Measurements from ENCODE around the gene WWTR1. TPM values are rescaled to one million over a fixed set of nuclear protein-coding genes. Genes with fewer than 3 reads are reported as not detected.
A peak's percentile ranks its signal among the peaks of the same experiment; 100 is the strongest.

Gene WWTR1
- total RNA-seq, 1 experiment from 2014 or later = 25.5 TPM

DNA sequence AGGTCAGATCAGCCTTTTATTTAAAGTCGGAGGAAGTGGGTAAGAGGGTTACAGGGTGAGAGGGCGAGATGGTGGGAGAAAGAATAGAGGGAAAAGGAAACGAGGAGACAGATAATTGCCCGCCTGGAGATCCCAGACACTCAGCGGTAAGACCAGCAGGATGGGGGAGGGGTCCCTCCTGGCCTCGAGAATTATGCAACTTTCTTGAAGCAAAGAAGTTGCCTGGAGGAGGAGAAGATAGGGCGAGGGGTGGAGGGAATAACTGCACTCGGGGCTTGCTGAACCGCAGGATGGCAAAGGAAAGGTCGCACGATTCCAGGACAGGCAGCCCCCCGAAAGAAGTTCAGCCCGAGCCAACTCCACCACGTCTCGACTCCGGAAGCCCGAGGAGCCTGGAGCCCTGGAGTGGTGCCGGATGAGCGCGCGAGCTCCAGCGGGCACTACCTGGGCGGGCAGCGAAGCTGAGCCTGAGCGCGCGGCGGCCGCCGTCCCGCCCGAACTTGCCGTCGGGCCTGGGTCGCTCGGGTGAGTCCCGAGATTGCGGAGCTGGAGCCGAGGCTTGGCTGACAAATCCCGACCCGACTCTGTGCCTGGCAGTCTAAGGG, 402 bp downstream of the WWTR1 start (continued):
- TF ChIP-seq, protein P1, sequence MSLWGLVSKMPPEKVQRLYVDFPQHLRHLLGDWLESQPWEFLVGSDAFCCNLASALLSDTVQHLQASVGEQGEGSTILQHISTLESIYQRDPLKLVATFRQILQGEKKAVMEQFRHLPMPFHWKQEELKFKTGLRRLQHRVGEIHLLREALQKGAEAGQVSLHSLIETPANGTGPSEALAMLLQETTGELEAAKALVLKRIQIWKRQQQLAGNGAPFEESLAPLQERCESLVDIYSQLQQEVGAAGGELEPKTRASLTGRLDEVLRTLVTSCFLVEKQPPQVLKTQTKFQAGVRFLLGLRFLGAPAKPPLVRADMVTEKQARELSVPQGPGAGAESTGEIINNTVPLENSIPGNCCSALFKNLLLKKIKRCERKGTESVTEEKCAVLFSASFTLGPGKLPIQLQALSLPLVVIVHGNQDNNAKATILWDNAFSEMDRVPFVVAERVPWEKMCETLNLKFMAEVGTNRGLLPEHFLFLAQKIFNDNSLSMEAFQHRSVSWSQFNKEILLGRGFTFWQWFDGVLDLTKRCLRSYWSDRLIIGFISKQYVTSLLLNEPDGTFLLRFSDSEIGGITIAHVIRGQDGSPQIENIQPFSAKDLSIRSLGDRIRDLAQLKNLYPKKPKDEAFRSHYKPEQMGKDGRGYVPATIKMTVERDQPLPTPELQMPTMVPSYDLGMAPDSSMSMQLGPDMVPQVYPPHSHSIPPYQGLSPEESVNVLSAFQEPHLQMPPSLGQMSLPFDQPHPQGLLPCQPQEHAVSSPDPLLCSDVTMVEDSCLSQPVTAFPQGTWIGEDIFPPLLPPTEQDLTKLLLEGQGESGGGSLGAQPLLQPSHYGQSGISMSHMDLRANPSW (CRISPR knock-in tag; conservative IDR thresholded peaks at IDR 0.05; ENCODE audit: low read depth) = 0 out of 2 replicates have a peak, but pooled peaks have one; percentile 37
- TF ChIP-seq, protein P2, sequence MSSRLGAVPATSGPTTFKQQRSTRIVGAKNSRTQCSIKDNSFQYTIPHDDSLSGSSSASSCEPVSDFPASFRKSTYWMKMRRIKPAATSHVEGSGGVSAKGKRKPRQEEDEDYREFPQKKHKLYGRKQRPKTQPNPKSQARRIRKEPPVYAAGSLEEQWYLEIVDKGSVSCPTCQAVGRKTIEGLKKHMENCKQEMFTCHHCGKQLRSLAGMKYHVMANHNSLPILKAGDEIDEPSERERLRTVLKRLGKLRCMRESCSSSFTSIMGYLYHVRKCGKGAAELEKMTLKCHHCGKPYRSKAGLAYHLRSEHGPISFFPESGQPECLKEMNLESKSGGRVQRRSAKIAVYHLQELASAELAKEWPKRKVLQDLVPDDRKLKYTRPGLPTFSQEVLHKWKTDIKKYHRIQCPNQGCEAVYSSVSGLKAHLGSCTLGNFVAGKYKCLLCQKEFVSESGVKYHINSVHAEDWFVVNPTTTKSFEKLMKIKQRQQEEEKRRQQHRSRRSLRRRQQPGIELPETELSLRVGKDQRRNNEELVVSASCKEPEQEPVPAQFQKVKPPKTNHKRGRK (CRISPR knock-in tag; IDR thresholded peaks at IDR 0.05; ENCODE audit: borderline replicate concordance) = no peak
- TF ChIP-seq GTF2I (CRISPR knock-in tag; conservative IDR thresholded peaks at IDR 0.05) (no peak), NR3C1 (CRISPR knock-in tag; conservative IDR thresholded peaks at IDR 0.05; ENCODE audit: low read depth) (no peak)
- TF ChIP-seq, protein P3, sequence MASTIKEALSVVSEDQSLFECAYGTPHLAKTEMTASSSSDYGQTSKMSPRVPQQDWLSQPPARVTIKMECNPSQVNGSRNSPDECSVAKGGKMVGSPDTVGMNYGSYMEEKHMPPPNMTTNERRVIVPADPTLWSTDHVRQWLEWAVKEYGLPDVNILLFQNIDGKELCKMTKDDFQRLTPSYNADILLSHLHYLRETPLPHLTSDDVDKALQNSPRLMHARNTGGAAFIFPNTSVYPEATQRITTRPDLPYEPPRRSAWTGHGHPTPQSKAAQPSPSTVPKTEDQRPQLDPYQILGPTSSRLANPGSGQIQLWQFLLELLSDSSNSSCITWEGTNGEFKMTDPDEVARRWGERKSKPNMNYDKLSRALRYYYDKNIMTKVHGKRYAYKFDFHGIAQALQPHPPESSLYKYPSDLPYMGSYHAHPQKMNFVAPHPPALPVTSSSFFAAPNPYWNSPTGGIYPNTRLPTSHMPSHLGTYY (CRISPR knock-in tag; IDR thresholded peaks at IDR 0.05) = no peak

DNA sequence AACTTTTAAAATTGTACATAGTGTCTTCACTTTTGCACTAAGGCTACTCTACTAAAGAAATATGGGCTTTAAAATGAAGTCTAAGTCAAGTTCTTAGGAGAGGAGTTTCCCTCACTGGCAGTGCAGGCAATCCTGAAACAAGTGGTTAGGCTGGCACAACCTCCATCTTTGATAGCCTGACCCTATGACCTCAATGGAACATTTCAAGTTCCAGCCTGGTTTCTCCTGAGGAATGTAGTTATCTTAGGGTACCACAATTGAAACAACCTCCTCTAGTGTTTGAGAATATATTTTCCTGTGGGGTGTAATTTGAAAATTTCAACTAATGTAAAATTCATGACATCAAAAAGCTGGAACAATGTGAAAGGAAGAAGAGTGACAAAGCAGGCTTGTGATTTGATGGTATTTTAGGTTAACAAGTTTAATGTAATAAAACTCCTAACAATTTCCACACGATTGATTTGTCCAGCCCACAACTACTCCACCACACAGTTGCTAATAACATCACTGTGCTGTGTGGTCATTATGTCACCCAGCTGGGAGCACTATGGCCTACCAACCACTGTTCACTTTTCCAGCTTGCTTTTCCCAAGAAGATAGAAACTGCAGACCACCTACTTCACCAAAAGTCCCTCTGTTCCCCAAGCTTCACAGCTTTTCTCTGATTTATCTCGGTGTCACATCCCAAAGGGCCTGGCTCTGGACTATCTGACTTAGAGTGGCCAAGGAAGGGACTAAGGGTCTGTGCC, 1.8 kb downstream of the WWTR1 start:
- H3K4me3 Mint-ChIP-seq = peak overlapping the region; percentile 90
- no peak for ATAC-seq
- POLR2A ChIA-PET = interaction anchor here (0.9 kb wide), 1 partner anchor 15 kb away, joined by 4 read pairs; no protein-coding TSS in a partner anchor
- CTCF ChIA-PET = interaction anchor here (0.8 kb wide), 1 partner anchor 15 kb away, joined by 3 read pairs; no protein-coding TSS in a partner anchor
- no peak for DNase-seq (ENCODE audit: low spot score)
- H3K9me3 Mint-ChIP-seq = no peaks in the 10 kb centered on the region; the same call in 1 of the 2 replicates
- H3K4me1 Mint-ChIP-seq = peaks cover 63% of the 10 kb centered on the region
- H3K36me3 Mint-ChIP-seq = peaks cover 28% of the 10 kb centered on the region
- H3K27me3 Mint-ChIP-seq (ENCODE audit: low read depth) = no peaks in the 10 kb centered on the region; the same call in 1 of the 2 replicates
- H3K27ac Mint-ChIP-seq = no peak overlapping the region
- no peak for TF ChIP-seq NFYB (CRISPR knock-in tag; conservative IDR thresholded peaks at IDR 0.05; ENCODE audit: low read depth)
- TF ChIP-seq, protein P4, sequence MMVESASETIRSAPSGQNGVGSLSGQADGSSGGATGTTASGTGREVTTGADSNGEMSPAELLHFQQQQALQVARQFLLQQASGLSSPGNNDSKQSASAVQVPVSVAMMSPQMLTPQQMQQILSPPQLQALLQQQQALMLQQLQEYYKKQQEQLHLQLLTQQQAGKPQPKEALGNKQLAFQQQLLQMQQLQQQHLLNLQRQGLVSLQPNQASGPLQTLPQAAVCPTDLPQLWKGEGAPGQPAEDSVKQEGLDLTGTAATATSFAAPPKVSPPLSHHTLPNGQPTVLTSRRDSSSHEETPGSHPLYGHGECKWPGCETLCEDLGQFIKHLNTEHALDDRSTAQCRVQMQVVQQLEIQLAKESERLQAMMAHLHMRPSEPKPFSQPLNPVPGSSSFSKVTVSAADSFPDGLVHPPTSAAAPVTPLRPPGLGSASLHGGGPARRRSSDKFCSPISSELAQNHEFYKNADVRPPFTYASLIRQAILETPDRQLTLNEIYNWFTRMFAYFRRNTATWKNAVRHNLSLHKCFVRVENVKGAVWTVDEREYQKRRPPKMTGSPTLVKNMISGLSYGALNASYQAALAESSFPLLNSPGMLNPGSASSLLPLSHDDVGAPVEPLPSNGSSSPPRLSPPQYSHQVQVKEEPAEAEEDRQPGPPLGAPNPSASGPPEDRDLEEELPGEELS (CRISPR knock-in tag; IDR thresholded peaks at IDR 0.05) = no peak
- no peak for TF ChIP-seq CBFB (CRISPR knock-in tag; IDR thresholded peaks at IDR 0.05; ENCODE audit: low read depth)
- TF ChIP-seq, protein P5, sequence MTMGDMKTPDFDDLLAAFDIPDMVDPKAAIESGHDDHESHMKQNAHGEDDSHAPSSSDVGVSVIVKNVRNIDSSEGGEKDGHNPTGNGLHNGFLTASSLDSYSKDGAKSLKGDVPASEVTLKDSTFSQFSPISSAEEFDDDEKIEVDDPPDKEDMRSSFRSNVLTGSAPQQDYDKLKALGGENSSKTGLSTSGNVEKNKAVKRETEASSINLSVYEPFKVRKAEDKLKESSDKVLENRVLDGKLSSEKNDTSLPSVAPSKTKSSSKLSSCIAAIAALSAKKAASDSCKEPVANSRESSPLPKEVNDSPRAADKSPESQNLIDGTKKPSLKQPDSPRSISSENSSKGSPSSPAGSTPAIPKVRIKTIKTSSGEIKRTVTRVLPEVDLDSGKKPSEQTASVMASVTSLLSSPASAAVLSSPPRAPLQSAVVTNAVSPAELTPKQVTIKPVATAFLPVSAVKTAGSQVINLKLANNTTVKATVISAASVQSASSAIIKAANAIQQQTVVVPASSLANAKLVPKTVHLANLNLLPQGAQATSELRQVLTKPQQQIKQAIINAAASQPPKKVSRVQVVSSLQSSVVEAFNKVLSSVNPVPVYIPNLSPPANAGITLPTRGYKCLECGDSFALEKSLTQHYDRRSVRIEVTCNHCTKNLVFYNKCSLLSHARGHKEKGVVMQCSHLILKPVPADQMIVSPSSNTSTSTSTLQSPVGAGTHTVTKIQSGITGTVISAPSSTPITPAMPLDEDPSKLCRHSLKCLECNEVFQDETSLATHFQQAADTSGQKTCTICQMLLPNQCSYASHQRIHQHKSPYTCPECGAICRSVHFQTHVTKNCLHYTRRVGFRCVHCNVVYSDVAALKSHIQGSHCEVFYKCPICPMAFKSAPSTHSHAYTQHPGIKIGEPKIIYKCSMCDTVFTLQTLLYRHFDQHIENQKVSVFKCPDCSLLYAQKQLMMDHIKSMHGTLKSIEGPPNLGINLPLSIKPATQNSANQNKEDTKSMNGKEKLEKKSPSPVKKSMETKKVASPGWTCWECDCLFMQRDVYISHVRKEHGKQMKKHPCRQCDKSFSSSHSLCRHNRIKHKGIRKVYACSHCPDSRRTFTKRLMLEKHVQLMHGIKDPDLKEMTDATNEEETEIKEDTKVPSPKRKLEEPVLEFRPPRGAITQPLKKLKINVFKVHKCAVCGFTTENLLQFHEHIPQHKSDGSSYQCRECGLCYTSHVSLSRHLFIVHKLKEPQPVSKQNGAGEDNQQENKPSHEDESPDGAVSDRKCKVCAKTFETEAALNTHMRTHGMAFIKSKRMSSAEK (CRISPR knock-in tag; IDR thresholded peaks at IDR 0.05; ENCODE audit: borderline replicate concordance) = no peak
- TF ChIP-seq, protein P6, sequence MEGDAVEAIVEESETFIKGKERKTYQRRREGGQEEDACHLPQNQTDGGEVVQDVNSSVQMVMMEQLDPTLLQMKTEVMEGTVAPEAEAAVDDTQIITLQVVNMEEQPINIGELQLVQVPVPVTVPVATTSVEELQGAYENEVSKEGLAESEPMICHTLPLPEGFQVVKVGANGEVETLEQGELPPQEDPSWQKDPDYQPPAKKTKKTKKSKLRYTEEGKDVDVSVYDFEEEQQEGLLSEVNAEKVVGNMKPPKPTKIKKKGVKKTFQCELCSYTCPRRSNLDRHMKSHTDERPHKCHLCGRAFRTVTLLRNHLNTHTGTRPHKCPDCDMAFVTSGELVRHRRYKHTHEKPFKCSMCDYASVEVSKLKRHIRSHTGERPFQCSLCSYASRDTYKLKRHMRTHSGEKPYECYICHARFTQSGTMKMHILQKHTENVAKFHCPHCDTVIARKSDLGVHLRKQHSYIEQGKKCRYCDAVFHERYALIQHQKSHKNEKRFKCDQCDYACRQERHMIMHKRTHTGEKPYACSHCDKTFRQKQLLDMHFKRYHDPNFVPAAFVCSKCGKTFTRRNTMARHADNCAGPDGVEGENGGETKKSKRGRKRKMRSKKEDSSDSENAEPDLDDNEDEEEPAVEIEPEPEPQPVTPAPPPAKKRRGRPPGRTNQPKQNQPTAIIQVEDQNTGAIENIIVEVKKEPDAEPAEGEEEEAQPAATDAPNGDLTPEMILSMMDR (IDR thresholded peaks at IDR 0.05) = no peak
- no peak for TF ChIP-seq JUN (CRISPR knock-in tag; IDR thresholded peaks at IDR 0.05)
- TF ChIP-seq, protein P7, sequence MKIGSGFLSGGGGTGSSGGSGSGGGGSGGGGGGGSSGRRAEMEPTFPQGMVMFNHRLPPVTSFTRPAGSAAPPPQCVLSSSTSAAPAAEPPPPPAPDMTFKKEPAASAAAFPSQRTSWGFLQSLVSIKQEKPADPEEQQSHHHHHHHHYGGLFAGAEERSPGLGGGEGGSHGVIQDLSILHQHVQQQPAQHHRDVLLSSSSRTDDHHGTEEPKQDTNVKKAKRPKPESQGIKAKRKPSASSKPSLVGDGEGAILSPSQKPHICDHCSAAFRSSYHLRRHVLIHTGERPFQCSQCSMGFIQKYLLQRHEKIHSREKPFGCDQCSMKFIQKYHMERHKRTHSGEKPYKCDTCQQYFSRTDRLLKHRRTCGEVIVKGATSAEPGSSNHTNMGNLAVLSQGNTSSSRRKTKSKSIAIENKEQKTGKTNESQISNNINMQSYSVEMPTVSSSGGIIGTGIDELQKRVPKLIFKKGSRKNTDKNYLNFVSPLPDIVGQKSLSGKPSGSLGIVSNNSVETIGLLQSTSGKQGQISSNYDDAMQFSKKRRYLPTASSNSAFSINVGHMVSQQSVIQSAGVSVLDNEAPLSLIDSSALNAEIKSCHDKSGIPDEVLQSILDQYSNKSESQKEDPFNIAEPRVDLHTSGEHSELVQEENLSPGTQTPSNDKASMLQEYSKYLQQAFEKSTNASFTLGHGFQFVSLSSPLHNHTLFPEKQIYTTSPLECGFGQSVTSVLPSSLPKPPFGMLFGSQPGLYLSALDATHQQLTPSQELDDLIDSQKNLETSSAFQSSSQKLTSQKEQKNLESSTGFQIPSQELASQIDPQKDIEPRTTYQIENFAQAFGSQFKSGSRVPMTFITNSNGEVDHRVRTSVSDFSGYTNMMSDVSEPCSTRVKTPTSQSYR (CRISPR knock-in tag; IDR thresholded peaks at IDR 0.05) = no peak
- TF ChIP-seq, protein P1 (CRISPR knock-in tag; conservative IDR thresholded peaks at IDR 0.05; ENCODE audit: low read depth) = no peak

Data from WTC11 (cell line).